HFFc6 (cell line): ENCODE data around the gene MAST4. TPM values are rescaled to one million over a fixed set of nuclear protein-coding genes. Genes with fewer than 3 reads are reported as not detected.

Experiments
- DNase-seq: peaks from one replicate; pipeline ENCODE4 v3.0.0-alpha.2; 2018
- H3K27ac Mint-ChIP-seq: 2 replicates; pipeline ENCODE4 v1.8.0; 2020; ENCODE audit warnings: mild to moderate bottlenecking, mixed read lengths
- H3K27me3 Mint-ChIP-seq: 2 replicates; pipeline ENCODE4 v1.8.0; 2021; ENCODE audit warnings: mild to moderate bottlenecking, moderate library complexity, mixed read lengths; ENCODE audit not compliant: insufficient read depth
- H3K36me3 Mint-ChIP-seq: 2 replicates; pipeline ENCODE4 v1.8.0; 2021; ENCODE audit warnings: low read depth, mixed read lengths
- H3K4me1 Mint-ChIP-seq: 2 replicates; pipeline ENCODE4 v1.8.0; 2020; ENCODE audit warnings: low read depth, mixed read lengths
- H3K4me3 Mint-ChIP-seq: 2 replicates; pipeline ENCODE4 v1.8.0; 2020; ENCODE audit warnings: mild to moderate bottlenecking, moderate library complexity, mixed read lengths
- H3K9me3 Mint-ChIP-seq: 2 replicates; pipeline ENCODE4 v1.8.0; 2020; ENCODE audit warnings: mild to moderate bottlenecking, mixed read lengths
- CTCF ChIP-seq: fragments of 200-600 bp; sonication (generic); IDR thresholded peaks from 2 replicates; pipeline ENCODE4 v1.5.0; 2021; ENCODE audit warnings: antibody characterized with exemption, mild to moderate bottlenecking
- total RNA-seq, 6 experiments: library from RNA; stranded (reverse); fragmentation: NEBNext Ultra II Directional; extraction: Animal tissue kit (Norgen Biotek cat#: 25700); gene quantifications; 2 replicates in 1 of 6; 3 replicates in 5 of 6; pipeline ENCODE4 v1.2.3, GENCODE V29; 2021

MAST4 gene
- total RNA-seq, 6 experiments from 2014 or later: 3.0 to 5.6 (median 3.9) TPM

GRCh38 chr5:66737096-66737495 lies 140.9 kb downstream of the MAST4 start:
- TF ChIP-seq CTCF: no peak
- Mint-ChIP-seq H3K9me3 (no peaks in the 10 kb centered on the region), H3K4me3 (no peak overlapping the region), H3K4me1 (no peaks in the 10 kb centered on the region), H3K27me3 (peaks cover 5% of the 10 kb centered on the region), H3K27ac (no peak overlapping the region), H3K36me3 (no peaks in the 10 kb centered on the region)
- DNase-seq: no peak

- Mint-ChIP-seq H3K36me3 (no peaks in the 10 kb centered on the region), H3K27ac (no peak overlapping the region), H3K4me3 (no peak overlapping the region), H3K4me1 (no peaks in the 10 kb centered on the region), H3K9me3 (no peaks in the 10 kb centered on the region), H3K27me3 (peaks cover 3% of the 10 kb centered on the region)
- no peak for DNase-seq
- no peak for TF ChIP-seq CTCF
These were observed 141.9 kb downstream of the MAST4 start for GRCh38 chr5:66738136-66738535.

GRCh38 chr5:66739021-66739420 lies 142.8 kb downstream of the MAST4 start:
- no peak overlapping the region for H3K27ac Mint-ChIP-seq
- no peak overlapping the region for H3K4me3 Mint-ChIP-seq
- TF ChIP-seq CTCF: no peak
- peaks cover 3% of the 10 kb centered on the region for H3K4me1 Mint-ChIP-seq
- H3K27me3 Mint-ChIP-seq: peaks cover 3% of the 10 kb centered on the region
- H3K9me3 Mint-ChIP-seq: no peaks in the 10 kb centered on the region
- no peaks in the 10 kb centered on the region for H3K36me3 Mint-ChIP-seq
- DNase-seq: no peak

GRCh38 chr5:66739951-66740350 lies 143.8 kb downstream of the MAST4 start:
- peaks cover 8% of the 10 kb centered on the region for H3K4me1 Mint-ChIP-seq
- no peak for DNase-seq
- H3K27me3 Mint-ChIP-seq: peaks cover 3% of the 10 kb centered on the region
- no peak for TF ChIP-seq CTCF
- no peak overlapping the region for H3K4me3 Mint-ChIP-seq
- no peak overlapping the region for H3K27ac Mint-ChIP-seq
- no peaks in the 10 kb centered on the region for H3K36me3 Mint-ChIP-seq
- H3K9me3 Mint-ChIP-seq: no peaks in the 10 kb centered on the region

DNA sequence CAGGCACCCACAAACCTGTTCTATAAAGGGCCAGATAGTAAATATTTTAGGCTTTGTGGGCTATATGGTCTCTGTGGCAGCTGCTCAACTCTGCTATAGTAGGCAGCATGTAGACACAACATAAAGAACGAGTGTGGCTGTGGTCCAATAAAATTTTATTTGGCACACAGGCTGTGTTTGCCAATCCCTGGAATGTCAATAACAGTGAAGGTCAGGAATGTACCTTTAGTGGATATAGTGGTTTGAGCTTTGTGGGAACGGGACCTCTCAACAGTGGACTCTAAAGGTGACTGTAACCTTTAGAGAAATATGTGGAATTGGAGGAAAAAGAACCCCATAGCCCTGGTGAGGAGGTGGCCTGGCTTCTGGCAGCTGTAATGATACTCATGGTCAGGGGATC lies 145.2 kb downstream of the MAST4 start:
- H3K9me3 Mint-ChIP-seq: no peaks in the 10 kb centered on the region
- no peak for TF ChIP-seq CTCF
- no peak for DNase-seq
- no peaks in the 10 kb centered on the region for H3K36me3 Mint-ChIP-seq
- H3K27ac Mint-ChIP-seq: no peak overlapping the region
- H3K27me3 Mint-ChIP-seq: peaks cover 3% of the 10 kb centered on the region
- H3K4me1 Mint-ChIP-seq: peaks cover 8% of the 10 kb centered on the region
- no peak overlapping the region for H3K4me3 Mint-ChIP-seq
